IPS-18c (cell line): ENCODE data around the gene UQCR11.

ENCODE experiments used
- H3K4me3 ChIP-seq: 2 replicates; pipeline ENCODE4 v1.7.0; 2013; ENCODE audit warnings: low read depth, mild to moderate bottlenecking, low read length, moderate library complexity; ENCODE audit not compliant: insufficient read depth
- H3K9me3 ChIP-seq: one replicate; pipeline ENCODE4 v1.6.1; 2013; ENCODE audit warnings: mild to moderate bottlenecking, low read length, moderate library complexity; ENCODE audit not compliant: control insufficient read depth, insufficient read depth

UQCR11 gene

DNA sequence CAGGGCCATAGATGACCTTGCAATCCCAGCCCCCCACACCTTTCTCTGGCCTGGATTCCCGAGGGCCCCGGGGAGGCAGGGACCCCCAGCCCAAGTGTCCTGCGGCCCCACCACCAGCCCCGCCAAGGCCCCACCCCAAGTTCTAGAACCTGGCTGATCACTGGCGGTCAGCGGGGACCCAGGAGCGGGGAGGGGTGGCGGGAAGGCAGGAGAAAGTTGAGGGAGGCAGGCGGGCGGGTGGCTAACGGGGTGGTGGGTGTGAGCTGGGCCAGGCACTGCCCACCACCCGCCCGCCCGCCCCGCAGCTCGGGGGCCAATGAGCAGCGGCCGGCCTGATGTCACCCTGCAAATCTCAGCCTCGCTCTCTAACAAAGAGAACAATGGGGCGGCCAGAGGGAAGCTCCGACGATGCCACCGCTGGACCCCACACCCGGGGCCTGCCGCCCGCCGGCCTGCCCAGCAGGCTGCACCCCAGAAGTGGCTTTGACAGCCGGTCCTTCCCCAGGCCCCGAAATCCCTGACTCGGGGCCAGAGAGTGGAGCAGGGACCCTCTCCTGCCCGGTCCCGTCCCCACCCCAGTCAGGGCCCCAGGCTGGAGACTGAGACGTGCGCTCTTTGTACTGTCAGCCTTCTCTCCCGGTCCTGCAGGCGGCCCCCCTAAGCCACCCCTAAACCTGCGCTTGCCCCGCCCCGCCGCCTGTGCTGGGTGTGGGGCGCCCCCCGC, 38.7 kb downstream of the UQCR11 start:
- Histone ChIP-seq H3K9me3 (peaks cover 6% of the 10 kb centered on the region), H3K4me3 (peak overlapping the region; percentile 82)

DNA sequence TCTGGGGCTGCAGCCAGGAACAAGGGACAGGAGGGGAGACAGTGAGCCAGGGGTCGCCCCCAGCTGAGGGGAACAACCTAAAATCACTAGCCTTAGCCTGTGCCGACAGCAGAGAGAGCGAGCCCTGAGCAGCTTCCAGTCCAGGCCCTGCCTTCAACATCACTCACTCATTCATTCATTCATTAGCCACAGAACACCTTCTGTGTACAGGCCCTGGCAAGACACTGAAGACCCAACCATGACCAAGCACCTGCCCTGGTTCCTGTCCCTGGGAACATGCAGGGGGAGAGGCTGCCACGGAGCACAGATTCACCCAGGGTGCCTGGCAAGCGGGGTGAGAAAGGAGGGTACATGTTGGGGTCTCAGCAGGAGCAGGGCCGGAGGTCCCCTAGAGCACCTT, 42.0 kb downstream of the UQCR11 start:
- H3K9me3 ChIP-seq, result no peaks in the 10 kb centered on the region
- no peak overlapping the region for H3K4me3 ChIP-seq

DNA sequence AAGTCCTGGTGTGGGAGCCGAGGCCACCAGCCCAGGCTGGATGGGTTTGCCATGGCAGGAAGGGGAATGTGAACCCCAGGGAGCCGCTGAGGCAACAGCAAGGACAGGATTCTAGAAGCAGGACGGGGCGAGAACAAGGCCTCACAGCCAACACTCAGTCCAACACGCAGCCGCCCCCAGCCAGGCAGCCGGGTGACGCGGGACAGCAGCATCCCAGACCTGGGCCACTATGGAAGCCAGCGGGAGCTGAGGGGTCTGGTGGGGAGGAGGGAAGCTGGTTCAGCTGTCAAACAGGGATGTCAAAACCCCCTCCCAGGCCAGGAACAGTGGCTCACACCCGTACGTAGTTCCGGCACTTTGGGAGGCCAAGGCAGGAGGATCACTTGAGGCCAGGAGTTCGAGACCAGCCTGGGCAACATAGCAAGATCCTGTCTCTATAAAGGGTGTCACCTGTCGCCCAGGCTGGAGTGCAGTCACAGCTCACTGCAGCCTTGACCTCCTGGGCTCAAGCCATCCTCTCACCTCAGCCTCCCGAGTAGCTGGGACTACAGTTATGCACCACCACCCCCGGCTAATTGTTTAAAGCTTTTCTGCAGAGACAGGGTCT, 43.9 kb downstream of the UQCR11 start:
- no peak overlapping the region for H3K4me3 ChIP-seq
- peaks cover 3% of the 10 kb centered on the region for H3K9me3 ChIP-seq

- H3K9me3 ChIP-seq, result peaks cover 3% of the 10 kb centered on the region
- H3K4me3 ChIP-seq, result no peak overlapping the region; the same call in 1 of the 2 replicates
Observed at GRCh38 chr19:1560286-1560882, 44.9 kb downstream of the UQCR11 start.

- Histone ChIP-seq H3K4me3 (no peak overlapping the region), H3K9me3 (peaks cover 3% of the 10 kb centered on the region)
Observed at GRCh38 chr19:1558552-1558951, 46.7 kb downstream of the UQCR11 start.

GRCh38 chr19:1556390-1557070, 48.7 kb downstream of the UQCR11 start:
- H3K9me3 ChIP-seq, result peaks cover 3% of the 10 kb centered on the region
- H3K4me3 ChIP-seq, result no peak overlapping the region

DNA sequence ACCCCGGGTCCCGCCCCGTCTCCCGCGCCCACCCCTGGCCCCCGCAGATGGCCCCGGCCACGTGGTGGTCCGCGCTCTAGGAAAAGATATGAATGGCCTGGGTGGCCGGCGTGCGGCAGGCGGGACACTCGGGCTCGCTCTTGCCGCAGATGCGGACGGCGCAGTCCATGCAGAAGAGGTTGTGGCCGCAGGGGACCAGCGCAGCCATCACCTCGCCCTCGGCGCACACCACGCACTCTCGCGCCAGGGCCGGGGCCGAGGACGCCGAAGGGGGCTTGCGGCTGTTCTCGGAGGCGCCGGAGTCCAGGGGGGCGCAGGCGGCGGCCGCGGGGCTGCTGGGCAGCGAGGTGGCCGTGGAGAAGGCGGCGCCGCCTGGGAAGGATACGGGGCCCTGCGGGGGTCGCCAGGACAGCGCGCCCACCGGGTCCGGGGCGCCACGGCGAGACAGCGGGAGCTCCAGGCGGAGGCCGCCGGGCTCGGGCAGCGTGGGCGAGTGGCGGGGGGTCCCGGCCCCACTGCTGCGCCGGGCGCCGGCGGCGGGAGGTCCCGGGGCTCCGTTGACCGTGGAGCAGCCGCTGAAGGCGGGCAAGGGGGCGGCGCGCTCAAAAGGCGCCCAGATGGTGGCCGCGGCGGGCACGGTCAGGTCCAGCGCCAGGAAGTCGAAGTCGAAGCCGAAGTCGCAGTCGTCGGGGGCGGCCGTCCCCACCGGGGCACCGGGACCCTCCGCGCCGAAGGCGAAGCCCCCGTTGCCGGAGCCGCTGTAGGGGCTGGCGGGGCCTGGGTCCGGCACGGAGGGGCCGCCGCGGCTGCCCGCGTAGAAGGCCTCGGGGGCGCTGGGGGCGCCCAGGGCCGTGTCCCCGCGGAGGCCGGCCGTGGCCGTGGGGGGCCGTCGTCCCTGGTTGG, 49.5 kb downstream of the UQCR11 start:
- peaks cover 3% of the 10 kb centered on the region for H3K9me3 ChIP-seq
- no peak overlapping the region for H3K4me3 ChIP-seq

GRCh38 chr19:1554968-1555367, 50.3 kb downstream of the UQCR11 start:
- H3K9me3 ChIP-seq, result peaks cover 3% of the 10 kb centered on the region
- H3K4me3 ChIP-seq, result no peak overlapping the region

- Histone ChIP-seq H3K9me3 (peaks cover 3% of the 10 kb centered on the region), H3K4me3 (no peak overlapping the region)
Observed at GRCh38 chr19:1553415-1553814, 51.8 kb downstream of the UQCR11 start.

- H3K4me3 ChIP-seq, result no peak overlapping the region
Observed at GRCh38 chr19:1551068-1552040, 53.9 kb downstream of the UQCR11 start.

DNA sequence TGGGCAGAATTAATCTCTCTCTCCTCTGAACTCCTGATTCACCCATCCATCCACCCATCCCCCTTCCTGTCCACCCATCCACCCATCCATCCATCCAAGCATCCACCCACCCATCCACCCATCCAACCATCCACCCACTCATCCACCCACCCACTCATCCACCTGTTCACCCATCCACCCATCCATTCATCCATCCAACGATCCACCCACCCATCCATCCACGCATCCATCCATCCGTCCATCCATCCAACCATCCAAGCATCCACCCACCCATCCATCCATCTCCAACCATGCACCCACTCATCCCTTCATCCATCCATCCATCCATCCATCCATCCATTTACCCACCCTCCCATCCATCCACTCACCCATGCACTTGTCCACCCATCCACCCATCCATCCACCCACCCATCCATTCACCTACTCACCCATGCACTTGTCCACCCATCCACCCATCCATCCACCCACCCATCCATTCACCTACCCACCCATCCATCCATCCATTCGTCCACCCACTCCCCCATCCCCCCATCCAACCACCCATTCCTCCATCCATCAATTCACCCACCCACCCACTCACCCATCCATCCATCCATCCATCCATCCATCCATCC, 55.8 kb downstream of the UQCR11 start:
- Histone ChIP-seq H3K4me3 (no peak overlapping the region), H3K9me3 (no peaks in the 10 kb centered on the region)

More at GRCh38 chr19:1551068-1552040, 53.9 kb downstream of the UQCR11 start:
- no peaks in the 10 kb centered on the region for H3K9me3 ChIP-seq
